ENCODE data around the gene RPS6KA2.

- TF ChIP-seq CTCF (conservative IDR thresholded peaks at IDR 0.05) (no peak), ZFX (IDR thresholded peaks at IDR 0.05) (no peak)
Measured at GRCh38 chr6:166471797-166472260, 155.2 kb downstream of the RPS6KA2 start.

Data from C4-2B (cell line).